SK-N-SH (cell line): Measurements from ENCODE around the gene RCAN1.

ENCODE experiments used
- CTCF ChIP-seq: fragments of 200-600 bp; sonication (generic); IDR thresholded peaks from 2 replicates; pipeline ENCODE4 v1.6.1; 2017; ENCODE audit warnings: antibody characterized with exemption, mild to moderate bottlenecking, moderate library complexity
- EP300 ChIP-seq, 2 experiments: IDR thresholded peaks; 2 replicates each; pipeline versions ENCODE4 v1.4.0 to v1.6.1; 2012; ENCODE audit warnings: borderline replicate concordance in 1 of 2, low read depth in 1 of 2, low read length in 1 of 2
- JUND ChIP-seq: IDR thresholded peaks from 2 replicates; pipeline ENCODE4 v1.4.0; 2012
- MAX ChIP-seq: IDR thresholded peaks from 2 replicates; pipeline ENCODE4 v1.4.0; 2012; ENCODE audit warnings: low read depth
- NRF1 ChIP-seq: IDR thresholded peaks from 2 replicates; pipeline ENCODE4 v1.6.1; 2012; ENCODE audit warnings: low read depth, mild to moderate bottlenecking, low read length
- POLR2AphosphoS5 ChIP-seq: IDR thresholded peaks from 2 replicates; pipeline ENCODE4 v1.6.1; 2012; ENCODE audit warnings: low read depth, low read length
- RAD21 ChIP-seq: IDR thresholded peaks from 2 replicates; pipeline ENCODE4 v1.6.1; 2012; ENCODE audit warnings: mild to moderate bottlenecking, low read length
- RFX5 ChIP-seq: IDR thresholded peaks from 2 replicates; pipeline ENCODE4 v1.6.1; 2012; ENCODE audit warnings: mild to moderate bottlenecking, improper control_type of control experiment, low read length
- TEAD4 ChIP-seq: IDR thresholded peaks from 2 replicates; pipeline ENCODE4 v1.4.0; 2012; ENCODE audit warnings: mild to moderate bottlenecking, borderline replicate concordance; ENCODE audit not compliant: insufficient read depth
- USF1 ChIP-seq: IDR thresholded peaks from 2 replicates; pipeline ENCODE4 v1.4.0; 2012; ENCODE audit warnings: low read depth, borderline replicate concordance

GRCh38 chr21:34567604-34568155, 47.2 kb downstream of the RCAN1 start:
- TF ChIP-seq CTCF (no peak), JUND (no peak), MAX (no peak), EP300 (IDR thresholded peaks at IDR 0.05; ENCODE audit: borderline replicate concordance in 1 of 2, low read depth in 1 of 2, low read length in 1 of 2) (no peak), NRF1 (no peak), POLR2AphosphoS5 (no peak), USF1 (no peak), TEAD4 (no peak), RAD21 (no peak), RFX5 (no peak)
